ENCODE data around the gene COL12A1. TPM values are rescaled to one million over a fixed set of nuclear protein-coding genes. Genes with fewer than 3 reads are reported as not detected.

Gene COL12A1
- total and polyA plus RNA-seq, 10 of the 15 experiments (the other 5 are each of a cell fraction or from before 2014, with no cell fraction given), result under 0.01 to 0.69 (median 0.11) TPM; not detected in 6

DNA sequence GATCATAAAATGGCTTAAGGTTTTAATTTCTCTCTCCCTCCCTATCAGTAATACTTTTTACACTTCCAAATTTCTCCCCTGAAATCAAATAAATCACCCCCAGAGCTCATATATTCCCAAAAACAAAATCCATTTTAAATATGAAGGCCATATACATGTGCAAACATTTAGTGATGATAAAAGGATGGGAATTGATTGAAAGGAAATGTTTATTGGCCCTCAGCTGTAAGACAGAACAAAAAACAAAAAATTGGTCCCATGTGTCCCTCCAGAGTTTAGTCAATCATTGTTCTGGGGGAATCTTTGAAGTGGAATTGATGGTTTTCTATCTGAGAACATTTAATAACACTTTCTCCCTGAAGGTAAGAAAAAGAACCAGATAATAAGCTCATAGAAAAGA, 91.7 kb downstream of the COL12A1 start:
- Histone ChIP-seq H3K36me3 (ENCODE audit: control insufficient read depth in 2 of 2, insufficient read depth in 2 of 2, low read length in 1 of 2) (no peaks in the 10 kb centered on the region), H2AFZ (ENCODE audit: control insufficient read depth, low read depth, low read length) (no peak overlapping the region), H3K9ac (ENCODE audit: control insufficient read depth, insufficient read depth, low read length) (no peak overlapping the region), H3K9me3 (replicated peaks; ENCODE audit: control insufficient read depth, insufficient read depth, low read length) (no peaks in the 10 kb centered on the region), H3K4me1 (ENCODE audit: control insufficient read depth, insufficient read depth, low read length) (no peaks in the 10 kb centered on the region), H3K4me3 (no peak overlapping the region), H3K4me2 (ENCODE audit: control insufficient read depth, insufficient read depth) (no peak overlapping the region), H3K79me2 (ENCODE audit: control insufficient read depth, insufficient read depth, low read length) (no peaks in the 10 kb centered on the region), H3K27ac (ENCODE audit: control insufficient read depth, insufficient read depth) (no peak overlapping the region), H4K20me1 (ENCODE audit: control insufficient read depth, insufficient read depth) (no peaks in the 10 kb centered on the region), H3K27me3 (replicated peaks in 1 of 2; ENCODE audit: control insufficient read depth in 2 of 2, insufficient read depth in 2 of 2, low read length in 1 of 2) (no peaks in the 10 kb centered on the region; a peak in 1 of 4 replicates)
- CTCF ChIA-PET, result interaction anchor here (1.5 to 1.8 kb wide), 2 partner anchors 89 to 95 kb away, joined by 4 to 5 read pairs; no protein-coding TSS in a partner anchor
- ATAC-seq (no peak), FAIRE-seq (no peak), DNase-seq (ENCODE audit: low read depth, low spot score) (no peak)
- in situ Hi-C loops (cut with MboI), result no loop called here
- intact Hi-C loops (cut with micrococcal nuclease; ENCODE audit: unreplicated experiment), result no loop called here
- RAD21 ChIA-PET (ENCODE audit: unreplicated experiment), result interaction anchor here (0.8 kb wide), 1 partner anchor 706 kb away, joined by 3 read pairs; no protein-coding TSS in a partner anchor
- no peak for TF ChIP-seq DPF2 (IDR thresholded peaks at IDR 0.05)
- TF ChIP-seq, protein P1, sequence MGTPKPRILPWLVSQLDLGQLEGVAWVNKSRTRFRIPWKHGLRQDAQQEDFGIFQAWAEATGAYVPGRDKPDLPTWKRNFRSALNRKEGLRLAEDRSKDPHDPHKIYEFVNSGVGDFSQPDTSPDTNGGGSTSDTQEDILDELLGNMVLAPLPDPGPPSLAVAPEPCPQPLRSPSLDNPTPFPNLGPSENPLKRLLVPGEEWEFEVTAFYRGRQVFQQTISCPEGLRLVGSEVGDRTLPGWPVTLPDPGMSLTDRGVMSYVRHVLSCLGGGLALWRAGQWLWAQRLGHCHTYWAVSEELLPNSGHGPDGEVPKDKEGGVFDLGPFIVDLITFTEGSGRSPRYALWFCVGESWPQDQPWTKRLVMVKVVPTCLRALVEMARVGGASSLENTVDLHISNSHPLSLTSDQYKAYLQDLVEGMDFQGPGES (IDR thresholded peaks at IDR 0.05), result no peak
- no peak for TF ChIP-seq CEBPZ (IDR thresholded peaks at IDR 0.05; ENCODE audit: low read depth, low read length)
- no peak for TF ChIP-seq CREM (IDR thresholded peaks at IDR 0.05; ENCODE audit: low read depth)
- no peak for TF ChIP-seq EZH2 (IDR thresholded peaks at IDR 0.05; ENCODE audit: borderline replicate concordance, control insufficient read depth, low read depth, low read length)
- TF ChIP-seq POLR2AphosphoS5 (IDR thresholded peaks at IDR 0.05; ENCODE audit: low read length), result no peak
- no peak for TF ChIP-seq RB1 (IDR thresholded peaks at IDR 0.05; ENCODE audit: borderline replicate concordance)
- no peak for TF ChIP-seq PML (IDR thresholded peaks at IDR 0.05; ENCODE audit: low read length)
- no peak for TF ChIP-seq STAT3 (IDR thresholded peaks at IDR 0.05; ENCODE audit: low read depth, low read length)
- no peak for TF ChIP-seq CHD4 (IDR thresholded peaks at IDR 0.05)
- TF ChIP-seq STAT1 (conservative IDR thresholded peaks at IDR 0.05), result no peak
- TF ChIP-seq ATF7 (IDR thresholded peaks at IDR 0.05; ENCODE audit: low read depth), result no peak
- TF ChIP-seq SIN3A (IDR thresholded peaks at IDR 0.05; ENCODE audit: low read depth, low read length), result no peak
- no peak for TF ChIP-seq RUNX3 (IDR thresholded peaks at IDR 0.05; ENCODE audit: low read length)
- no peak for TF ChIP-seq POU2F2 (IDR thresholded peaks at IDR 0.05; ENCODE audit: borderline replicate concordance, low read depth, low read length)
- TF ChIP-seq SMAD5 (IDR thresholded peaks at IDR 0.05; ENCODE audit: low read depth), result no peak
- TF ChIP-seq IKZF1 (conservative IDR thresholded peaks at IDR 0.05), result no peak
- TF ChIP-seq CEBPB (IDR thresholded peaks at IDR 0.05; ENCODE audit: borderline replicate concordance in 1 of 2, low read depth in 2 of 2, low read length in 2 of 2), result no peak
- TF ChIP-seq, protein P2, sequence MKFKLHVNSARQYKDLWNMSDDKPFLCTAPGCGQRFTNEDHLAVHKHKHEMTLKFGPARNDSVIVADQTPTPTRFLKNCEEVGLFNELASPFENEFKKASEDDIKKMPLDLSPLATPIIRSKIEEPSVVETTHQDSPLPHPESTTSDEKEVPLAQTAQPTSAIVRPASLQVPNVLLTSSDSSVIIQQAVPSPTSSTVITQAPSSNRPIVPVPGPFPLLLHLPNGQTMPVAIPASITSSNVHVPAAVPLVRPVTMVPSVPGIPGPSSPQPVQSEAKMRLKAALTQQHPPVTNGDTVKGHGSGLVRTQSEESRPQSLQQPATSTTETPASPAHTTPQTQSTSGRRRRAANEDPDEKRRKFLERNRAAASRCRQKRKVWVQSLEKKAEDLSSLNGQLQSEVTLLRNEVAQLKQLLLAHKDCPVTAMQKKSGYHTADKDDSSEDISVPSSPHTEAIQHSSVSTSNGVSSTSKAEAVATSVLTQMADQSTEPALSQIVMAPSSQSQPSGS (IDR thresholded peaks at IDR 0.05; ENCODE audit: low read length), result no peak
- TF ChIP-seq KDM1A (IDR thresholded peaks at IDR 0.05; ENCODE audit: borderline replicate concordance), result no peak
- SMC1A ChIA-PET (ENCODE audit: uncharacterized antibody, unreplicated experiment), result interaction anchor here (1.2 kb wide), 1 partner anchor 9 kb away, joined by 3 read pairs; no protein-coding TSS in a partner anchor
- POLR2A ChIA-PET, result no interaction called here
- no TSS peak for BruUV-seq (replicated peaks)
